Prostate gland (tissue), 2 donors: ENCODE measurements around the gene EPB41L4A. TPM values are rescaled to one million over a fixed set of nuclear protein-coding genes. Genes with fewer than 3 reads are reported as not detected.
"Not testable (repeated sequence)": the region's sequence is repeated elsewhere in the genome, so short reads cannot be mapped to it uniquely, and the experiment has no call there.

ENCODE experiments used
- DNase-seq: peaks from one replicate; pipeline ENCODE4 v3.0.0-alpha.2; 2019; ENCODE audit warnings: low spot score
- H3K27ac ChIP-seq, 2 donors: fragments of 200-600 bp; sonication (generic); 2 replicates each; pipeline ENCODE4 v1.5.1; 2017 to 2019
- H3K27me3 ChIP-seq: fragments of 200-600 bp; sonication (generic); replicated peaks from 2 replicates; pipeline ENCODE4 v1.5.1; 2019; ENCODE audit not compliant: insufficient read depth
- H3K36me3 ChIP-seq, 2 donors: fragments of 200-600 bp; sonication (generic); 1 replicate in 1 of 2; 2 replicates in 1 of 2; pipeline versions ENCODE4 v1.5.1 to v1.8.1; 2017 to 2019
- H3K4me1 ChIP-seq: fragments of 200-600 bp; sonication (generic); replicated peaks from 2 replicates; pipeline ENCODE4 v1.5.1; 2019
- H3K4me3 ChIP-seq, 2 donors: fragments of 200-600 bp; sonication (generic); 2 replicates each; pipeline ENCODE4 v1.5.1; 2017 to 2019
- H3K9me3 ChIP-seq: fragments of 200-600 bp; sonication (generic); 2 replicates; pipeline ENCODE4 v1.5.1; 2017
- CTCF ChIP-seq, 4 experiments: fragments of 200-600 bp in 2 of 4; fragments of 450-650 bp in 2 of 4; sonication (generic) in 2 of 4; IDR thresholded peaks; 1 replicate in 3 of 4; 2 replicates in 1 of 4; pipeline ENCODE4 v1.5.1; 2016 to 2019; ENCODE audit warnings: antibody characterized with exemption in 4 of 4, mild to moderate bottlenecking in 2 of 4, moderate library complexity in 2 of 4
- POLR2A ChIP-seq: fragments of 450-650 bp; IDR thresholded peaks from one replicate; pipeline ENCODE4 v1.6.1; 2016; ENCODE audit warnings: antibody characterized with exemption, mild to moderate bottlenecking
- POLR2AphosphoS5 ChIP-seq: sonication (generic); formaldehyde crosslinking; IDR thresholded peaks from one replicate; pipeline ENCODE4 v1.6.1; 2017; ENCODE audit warnings: antibody characterized with exemption
- WGBS: methylation state at CpG from one replicate; pipeline ENCODE4 v1.1.5; 2018; 5-methylcytosine and 5-hydroxymethylcytosine counted together
- intact Hi-C: fragments of 100-400 bp; cut with DNase I; formaldehyde crosslinking; loops from one replicate; pipeline ENCODE4 v1.14.2; 2022
- total RNA-seq, 2 donors: library from RNA; depleted of rRNA; stranded (reverse); fragments of >200 nt; gene quantifications; one replicate each; pipeline ENCODE4 v1.1.0, GENCODE V29; 2016

Gene EPB41L4A, protein sequence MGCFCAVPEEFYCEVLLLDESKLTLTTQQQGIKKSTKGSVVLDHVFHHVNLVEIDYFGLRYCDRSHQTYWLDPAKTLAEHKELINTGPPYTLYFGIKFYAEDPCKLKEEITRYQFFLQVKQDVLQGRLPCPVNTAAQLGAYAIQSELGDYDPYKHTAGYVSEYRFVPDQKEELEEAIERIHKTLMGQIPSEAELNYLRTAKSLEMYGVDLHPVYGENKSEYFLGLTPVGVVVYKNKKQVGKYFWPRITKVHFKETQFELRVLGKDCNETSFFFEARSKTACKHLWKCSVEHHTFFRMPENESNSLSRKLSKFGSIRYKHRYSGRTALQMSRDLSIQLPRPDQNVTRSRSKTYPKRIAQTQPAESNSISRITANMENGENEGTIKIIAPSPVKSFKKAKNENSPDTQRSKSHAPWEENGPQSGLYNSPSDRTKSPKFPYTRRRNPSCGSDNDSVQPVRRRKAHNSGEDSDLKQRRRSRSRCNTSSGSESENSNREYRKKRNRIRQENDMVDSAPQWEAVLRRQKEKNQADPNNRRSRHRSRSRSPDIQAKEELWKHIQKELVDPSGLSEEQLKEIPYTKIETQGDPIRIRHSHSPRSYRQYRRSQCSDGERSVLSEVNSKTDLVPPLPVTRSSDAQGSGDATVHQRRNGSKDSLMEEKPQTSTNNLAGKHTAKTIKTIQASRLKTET
- total RNA-seq = 10 to 100 TPM; 23.0 to 37.5 TPM

GRCh38 chr5:112419164-112419985, at the start of gene EPB41L4A:
EPB41L4A (minus strand) TSS chr5:112419277; CDS start chr5:112419039, 238 bp downstream.
- 0% methylated on average over 88 of the region's 103 CpGs for WGBS
- no peak for TF ChIP-seq POLR2AphosphoS5
- TF ChIP-seq POLR2A = peak; percentile 35
- intact Hi-C loops = no loop called here
- H3K9me3 ChIP-seq = no peaks in the 10 kb centered on the region
- H3K27me3 ChIP-seq = no peaks in the 10 kb centered on the region
- H3K4me1 ChIP-seq = no peaks in the 10 kb centered on the region
- peak within 1 kb of the TSS; percentile 82 to 83 for H3K4me3 ChIP-seq
- H3K36me3 ChIP-seq = no peaks in the 10 kb centered on the region
- DNase-seq = peak; percentile 62
- peak within 1 kb of the TSS; percentile 76 to 83 for H3K27ac ChIP-seq

DNA sequence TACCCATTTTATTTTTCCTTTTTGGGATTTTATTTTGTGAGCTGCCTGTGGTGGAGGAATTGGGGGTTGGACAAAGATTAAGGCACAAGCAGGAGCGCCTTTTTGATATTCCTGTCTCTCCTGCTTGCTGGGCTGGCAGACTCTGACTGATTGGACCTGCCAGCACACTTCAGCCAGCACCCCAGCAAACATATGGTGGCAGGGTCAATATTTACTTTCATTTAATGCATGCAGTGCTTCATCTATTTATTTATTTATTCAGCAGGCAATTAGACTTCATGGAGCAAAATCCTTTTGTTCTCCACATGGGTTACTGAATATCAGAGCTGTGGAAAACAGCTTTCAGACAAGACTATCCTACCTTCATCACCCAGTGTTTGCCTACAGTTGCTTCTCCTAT, 48.4 kb upstream of the EPB41L4A start:
- no peaks in the 10 kb centered on the region for H3K36me3 ChIP-seq
- no peaks in the 10 kb centered on the region for H3K9me3 ChIP-seq
- intact Hi-C loops = no loop called here
- H3K27ac ChIP-seq = no peak overlapping the region
- H3K27me3 ChIP-seq = no peaks in the 10 kb centered on the region
- no peaks in the 10 kb centered on the region for H3K4me1 ChIP-seq
- DNase-seq = no peak
- WGBS = 27% methylated on average over 1 of the region's 1 CpG
- H3K4me3 ChIP-seq = no peak overlapping the region
- TF ChIP-seq POLR2A = no peak
- no peak for TF ChIP-seq POLR2AphosphoS5
- no peak for TF ChIP-seq CTCF (IDR thresholded peaks at IDR 0.05)

DNA sequence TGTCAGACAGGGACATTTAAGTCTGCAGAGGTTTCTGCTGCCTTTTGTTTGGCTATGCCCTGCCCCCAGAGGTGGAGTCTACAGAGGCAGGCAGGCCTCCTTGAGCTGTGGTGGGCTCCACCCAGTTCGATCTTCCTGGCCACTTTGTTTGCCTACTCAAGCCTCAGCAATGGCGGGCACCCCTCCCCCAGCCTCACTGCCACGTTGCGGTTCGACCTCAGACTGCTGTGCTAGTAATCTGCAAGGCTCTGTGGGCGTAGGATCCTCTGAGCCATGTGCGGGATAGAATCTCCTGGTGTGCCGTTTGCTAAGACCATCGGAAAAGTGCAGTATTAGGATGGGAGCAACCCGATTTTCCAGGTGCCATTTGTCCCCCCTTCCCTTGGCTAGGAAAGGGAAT, 47.2 kb upstream of the EPB41L4A start:
- H3K27ac ChIP-seq, H3K9me3 ChIP-seq, intact Hi-C loops, DNase-seq, H3K4me3 ChIP-seq, H3K36me3 ChIP-seq, H3K27me3 ChIP-seq, H3K4me1 ChIP-seq: not testable (repeated sequence)
- WGBS = 95% methylated on average over 10 of the region's 10 CpGs

GRCh38 chr5:112447187-112447760, 28.2 kb upstream of the EPB41L4A start:
- H3K36me3 ChIP-seq, H3K4me1 ChIP-seq, H3K9me3 ChIP-seq, H3K4me3 ChIP-seq, H3K27ac ChIP-seq, intact Hi-C loops, H3K27me3 ChIP-seq, DNase-seq: not testable (repeated sequence)
- 92% methylated on average over 10 of the region's 10 CpGs for WGBS

GRCh38 chr5:112445626-112446350, 26.7 kb upstream of the EPB41L4A start:
- Histone ChIP-seq H3K36me3 (no peaks in the 10 kb centered on the region), H3K9me3 (no peaks in the 10 kb centered on the region), H3K27ac (no peak overlapping the region), H3K4me1 (no peaks in the 10 kb centered on the region), H3K27me3 (no peaks in the 10 kb centered on the region), H3K4me3 (no peak overlapping the region)
- 68% methylated on average over 6 of the region's 6 CpGs for WGBS
- TF ChIP-seq CTCF (IDR thresholded peaks at IDR 0.05) (no peak), POLR2AphosphoS5 (no peak), POLR2A (no peak)
- intact Hi-C loops = no loop called here
- no peak for DNase-seq

DNA sequence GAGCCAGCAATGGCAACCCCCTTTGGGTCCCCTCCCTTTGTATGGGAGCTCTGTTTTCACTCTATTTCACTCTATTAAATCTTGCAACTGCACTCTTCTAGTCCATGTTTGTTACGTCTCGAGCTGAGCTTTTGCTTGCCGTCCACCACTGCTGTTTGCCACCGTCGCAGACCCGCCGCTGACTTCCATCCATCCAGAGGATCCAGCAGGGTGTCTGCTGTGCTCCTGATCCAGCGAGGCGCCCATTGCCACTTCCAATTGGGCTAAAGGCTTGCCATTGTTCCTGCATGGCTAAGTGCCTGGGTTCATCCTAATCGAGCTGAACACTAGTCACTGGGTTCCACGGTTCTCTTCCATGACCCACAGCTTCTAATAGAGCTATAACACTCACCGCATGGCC, 24.9 kb upstream of the EPB41L4A start:
- intact Hi-C loops, H3K27ac ChIP-seq, H3K4me3 ChIP-seq, H3K9me3 ChIP-seq, H3K4me1 ChIP-seq, H3K27me3 ChIP-seq, DNase-seq, H3K36me3 ChIP-seq: not testable (repeated sequence)
- WGBS = 96% methylated on average over 12 of the region's 12 CpGs
